Brain pericyte (primary cell): ENCODE data around the gene BUB1.
"Not testable (repeated sequence)": the region's sequence is repeated elsewhere in the genome, so short reads cannot be mapped to it uniquely, and the experiment has no call there.

Experiments
- DNase-seq: peaks from one replicate; pipeline ENCODE4 v3.0.0-alpha.2; 2012; ENCODE audit warnings: low read depth, low spot score

The BUB1 gene

DNA sequence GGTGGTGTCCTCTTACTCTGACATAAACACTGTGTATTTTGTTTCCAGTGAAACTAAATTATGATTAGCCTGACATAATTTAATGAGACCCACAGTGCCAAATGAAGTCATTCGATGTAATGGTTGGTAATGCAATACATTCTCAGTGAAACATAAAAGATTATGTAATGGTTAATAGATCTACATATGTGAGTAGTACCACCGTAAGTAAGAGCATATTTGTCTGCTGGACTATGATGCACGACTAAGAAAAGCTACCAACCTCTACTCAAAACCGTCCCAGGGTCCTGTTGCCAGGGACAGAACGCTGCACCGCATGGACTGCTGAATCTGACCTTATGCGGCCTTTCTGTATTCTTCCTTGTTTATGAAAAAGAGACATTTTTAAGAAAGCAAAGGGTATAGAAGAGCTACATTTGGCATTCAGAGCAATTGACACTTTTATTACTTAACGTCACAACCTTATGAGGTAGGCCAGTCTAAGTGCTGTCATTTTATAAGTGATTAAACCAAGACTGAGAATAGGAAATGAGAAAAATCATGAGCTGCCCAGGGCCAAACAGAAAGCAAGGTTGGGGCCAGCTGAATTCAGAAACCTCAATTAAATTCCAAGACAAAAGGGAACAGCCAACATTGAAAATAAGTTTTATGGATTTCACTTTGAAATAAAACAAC is 73.8 kb downstream of the BUB1 start:
- not testable (repeated sequence) for DNase-seq

DNA sequence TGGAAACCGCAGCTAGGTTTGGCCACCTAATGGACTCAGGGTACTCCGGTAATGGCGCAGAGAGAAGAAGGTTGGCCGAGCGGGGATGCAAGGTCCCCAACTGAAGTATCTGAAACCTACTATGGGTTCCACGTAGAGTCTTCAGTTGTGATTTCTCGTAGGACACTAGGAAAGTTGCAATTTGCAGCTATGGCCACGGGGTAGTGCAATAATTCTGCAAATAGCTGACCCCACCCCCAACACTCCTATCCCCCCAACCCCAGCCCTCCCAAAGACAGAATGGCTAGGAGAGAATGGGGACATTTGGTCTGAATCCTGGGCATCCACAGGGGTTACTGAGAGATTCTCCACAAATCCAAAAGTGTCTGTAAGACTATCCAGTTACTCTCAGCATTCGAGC is 75.7 kb downstream of the BUB1 start:
- not testable (repeated sequence) for DNase-seq

DNA sequence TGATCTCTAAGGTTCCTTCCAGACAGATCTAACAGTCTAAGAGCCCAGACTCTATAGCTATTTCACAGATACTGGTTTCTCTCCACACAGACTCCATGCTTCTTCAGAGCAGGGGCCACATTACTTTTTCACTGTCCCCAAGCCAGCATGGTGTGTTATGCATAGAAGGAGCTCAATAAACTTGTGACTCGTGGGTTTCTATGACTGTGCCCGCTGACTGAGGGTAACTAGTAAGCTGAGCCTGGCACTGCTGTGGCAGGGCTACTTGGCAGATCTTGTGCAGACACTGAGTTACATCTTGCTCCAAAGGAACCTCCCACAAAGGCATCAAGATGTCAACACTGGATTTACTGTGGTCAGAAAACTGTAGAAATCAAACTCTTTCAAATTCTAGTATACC is 85.9 kb downstream of the BUB1 start:
- DNase-seq, result not testable (repeated sequence)

DNA sequence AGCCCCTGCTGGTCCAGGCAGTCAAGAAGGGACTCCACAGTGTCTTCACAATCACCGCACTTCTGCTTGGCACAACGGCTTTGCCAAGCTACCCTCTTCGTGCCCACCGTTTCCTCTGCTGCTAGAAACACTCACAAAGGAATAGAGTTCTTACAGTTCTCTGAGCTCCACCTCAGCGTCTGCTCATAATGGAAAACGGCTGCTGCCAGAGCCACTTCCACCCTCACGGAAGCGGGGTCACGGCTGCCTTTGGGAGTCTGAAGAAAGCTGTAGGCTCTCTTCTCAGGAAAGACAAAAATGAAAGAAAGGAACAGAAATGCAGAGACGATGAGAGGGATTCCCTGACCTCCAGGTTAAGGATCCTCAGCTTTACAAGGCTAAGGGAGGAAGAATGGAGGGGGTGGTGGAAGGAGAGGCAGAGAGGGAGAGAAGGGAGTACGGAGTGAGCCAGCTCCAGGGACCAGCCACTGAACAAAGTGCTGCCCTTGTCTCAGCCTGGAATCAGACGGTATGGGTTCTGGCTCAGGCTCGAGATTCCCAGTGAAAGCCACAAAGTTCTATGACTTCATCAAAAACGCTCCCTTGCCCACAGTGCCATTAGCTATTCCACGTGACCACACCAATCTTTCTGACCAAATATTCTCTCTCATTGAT is 88.1 kb downstream of the BUB1 start:
- not testable (repeated sequence) for DNase-seq

DNA sequence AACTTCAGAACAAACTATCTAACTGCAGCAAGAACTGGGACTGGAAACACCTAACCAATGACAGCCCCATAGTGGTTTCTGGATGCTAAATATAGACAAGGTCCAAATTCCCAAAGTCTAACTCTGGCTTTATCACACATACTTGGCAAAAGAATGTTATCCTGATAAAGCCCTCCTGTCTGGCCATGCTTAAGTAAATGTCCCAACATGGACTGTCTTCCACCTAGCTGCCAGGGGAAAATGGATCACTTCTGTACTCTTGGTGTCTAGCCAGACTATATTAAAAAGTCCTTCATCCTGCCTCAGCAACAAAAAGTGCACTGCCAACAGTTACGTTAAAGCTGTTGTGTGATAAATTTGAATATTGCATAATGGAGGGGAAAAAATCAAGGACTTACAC is 89.3 kb downstream of the BUB1 start:
- DNase-seq, result not testable (repeated sequence)
